ENCODE measurements around the gene MAPKAPK2.

MAPKAPK2 gene

GRCh38 chr1:206706806-206707366 lies 22.2 kb downstream of the MAPKAPK2 start:
- peaks cover 5% of the 10 kb centered on the region for H3K4me1 ChIP-seq
- no peaks in the 10 kb centered on the region for H3K9me3 ChIP-seq (ENCODE audit: control insufficient read depth, low read length)
- no peaks in the 10 kb centered on the region for H3K36me3 ChIP-seq (ENCODE audit: control insufficient read depth, insufficient read depth, low read length)
- no peaks in the 10 kb centered on the region for H3K27me3 ChIP-seq (ENCODE audit: control insufficient read depth, insufficient read depth, low read length)
- H3K4me3 ChIP-seq (ENCODE audit: low read depth, low read length) = no peak overlapping the region
- TF ChIP-seq CTCF (IDR thresholded peaks at IDR 0.05) = no peak
- H3K79me2 ChIP-seq = peaks cover 31% of the 10 kb centered on the region
- H2AFZ ChIP-seq = no peak overlapping the region
- H3K27ac ChIP-seq = no peak overlapping the region
- no peak overlapping the region for H3K9ac ChIP-seq
- no peak overlapping the region for H3K4me2 ChIP-seq (ENCODE audit: low read length)

DNA sequence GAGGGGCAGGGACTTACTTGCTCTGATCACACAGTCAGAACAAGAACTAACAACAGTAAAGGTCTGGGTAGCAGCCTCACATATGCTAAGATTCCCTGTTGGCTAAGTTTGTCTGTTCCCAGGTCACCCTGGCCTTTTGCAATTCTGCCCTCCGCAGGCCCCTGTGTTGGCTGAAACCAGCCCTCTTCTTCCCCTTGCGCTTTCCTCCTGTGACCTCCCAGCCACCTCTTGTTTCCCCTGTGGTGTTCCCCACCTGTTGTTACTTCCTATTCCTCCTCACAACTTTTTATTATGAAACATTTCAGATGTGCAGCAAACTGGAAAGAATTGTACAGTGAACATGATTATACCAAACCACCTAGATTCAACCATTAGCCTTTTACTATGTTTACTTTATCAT lies 23.4 kb downstream of the MAPKAPK2 start:
- peaks cover 28% of the 10 kb centered on the region for H3K79me2 ChIP-seq
- no peaks in the 10 kb centered on the region for H3K36me3 ChIP-seq (ENCODE audit: control insufficient read depth, insufficient read depth, low read length)
- no peak overlapping the region for H3K4me3 ChIP-seq (ENCODE audit: low read depth, low read length)
- H3K4me1 ChIP-seq = no peaks in the 10 kb centered on the region
- no peak overlapping the region for H3K4me2 ChIP-seq (ENCODE audit: low read length)
- H3K27ac ChIP-seq = no peak overlapping the region
- no peaks in the 10 kb centered on the region for H3K9me3 ChIP-seq (ENCODE audit: control insufficient read depth, low read length)
- no peak overlapping the region for H2AFZ ChIP-seq
- no peak overlapping the region for H3K9ac ChIP-seq
- no peak for TF ChIP-seq CTCF (IDR thresholded peaks at IDR 0.05)
- H3K27me3 ChIP-seq (ENCODE audit: control insufficient read depth, insufficient read depth, low read length) = no peaks in the 10 kb centered on the region

GRCh38 chr1:206708882-206709281 lies 24.2 kb downstream of the MAPKAPK2 start:
- Histone ChIP-seq H3K9me3 (ENCODE audit: control insufficient read depth, low read length) (no peaks in the 10 kb centered on the region), H3K27ac (no peak overlapping the region), H3K9ac (no peak overlapping the region), H3K36me3 (ENCODE audit: control insufficient read depth, insufficient read depth, low read length) (no peaks in the 10 kb centered on the region), H3K27me3 (ENCODE audit: control insufficient read depth, insufficient read depth, low read length) (no peaks in the 10 kb centered on the region), H2AFZ (no peak overlapping the region), H3K4me1 (no peaks in the 10 kb centered on the region), H3K79me2 (peaks cover 28% of the 10 kb centered on the region), H3K4me3 (ENCODE audit: low read depth, low read length) (no peak overlapping the region), H3K4me2 (ENCODE audit: low read length) (no peak overlapping the region)
- no peak for TF ChIP-seq CTCF (IDR thresholded peaks at IDR 0.05)

GRCh38 chr1:206709322-206709721 lies 24.6 kb downstream of the MAPKAPK2 start:
- Histone ChIP-seq H3K9me3 (ENCODE audit: control insufficient read depth, low read length) (no peaks in the 10 kb centered on the region), H3K4me3 (ENCODE audit: low read depth, low read length) (no peak overlapping the region), H3K27ac (no peak overlapping the region), H3K79me2 (peaks cover 31% of the 10 kb centered on the region), H3K9ac (no peak overlapping the region), H3K4me2 (ENCODE audit: low read length) (no peak overlapping the region), H3K4me1 (peaks cover 4% of the 10 kb centered on the region), H3K27me3 (ENCODE audit: control insufficient read depth, insufficient read depth, low read length) (no peaks in the 10 kb centered on the region), H2AFZ (no peak overlapping the region), H3K36me3 (ENCODE audit: control insufficient read depth, insufficient read depth, low read length) (no peaks in the 10 kb centered on the region)
- no peak for TF ChIP-seq CTCF (IDR thresholded peaks at IDR 0.05)

- TF ChIP-seq CTCF (IDR thresholded peaks at IDR 0.05) = no peak
- H2AFZ ChIP-seq = no peak overlapping the region
- H3K27ac ChIP-seq = no peak overlapping the region
- H3K36me3 ChIP-seq (ENCODE audit: control insufficient read depth, insufficient read depth, low read length) = no peaks in the 10 kb centered on the region
- no peak overlapping the region for H3K9ac ChIP-seq
- H3K4me3 ChIP-seq (ENCODE audit: low read depth, low read length) = no peak overlapping the region
- peaks cover 31% of the 10 kb centered on the region for H3K79me2 ChIP-seq
- no peaks in the 10 kb centered on the region for H3K27me3 ChIP-seq (ENCODE audit: control insufficient read depth, insufficient read depth, low read length)
- H3K9me3 ChIP-seq (ENCODE audit: control insufficient read depth, low read length) = no peaks in the 10 kb centered on the region
- no peak overlapping the region for H3K4me2 ChIP-seq (ENCODE audit: low read length)
- H3K4me1 ChIP-seq = peaks cover 4% of the 10 kb centered on the region
Observed at GRCh38 chr1:206709772-206710459, 25.2 kb downstream of the MAPKAPK2 start.
